Kidney (tissue), 14 donors: Measurements from ENCODE around the gene GSDME. TPM values are rescaled to one million over a fixed set of nuclear protein-coding genes. Genes with fewer than 3 reads are reported as not detected.

Experiments
- DNase-seq, 5 donors: peaks; one replicate each; pipeline ENCODE4 v3.0.0-alpha.2; 2013 to 2020
- FAIRE-seq: peaks from 2 replicates; lab custom pipeline; 2012; peaks lifted over from hg19 to GRCh38; lab: Jason Lieb, UNC
- H3K27ac ChIP-seq, 2 donors: one replicate each; pipeline ENCODE4 v1.7.0; 2013; ENCODE audit warnings: low read depth in 2 of 2, low read length in 2 of 2, inconsistent platforms in 1 of 2
- H3K27me3 ChIP-seq: one replicate; pipeline ENCODE4 v1.7.1; 2013; ENCODE audit warnings: low read length, inconsistent platforms; ENCODE audit not compliant: control insufficient read depth, insufficient read depth
- H3K36me3 ChIP-seq, 3 donors: one replicate each; pipeline versions ENCODE4 v1.7.0 to v1.7.1; 2013; ENCODE audit warnings: low read length in 3 of 3, control low read depth in 1 of 3, inconsistent platforms in 1 of 3; ENCODE audit not compliant: insufficient read depth in 3 of 3, control insufficient read depth in 2 of 3
- H3K4me1 ChIP-seq, 3 donors: one replicate each; pipeline versions ENCODE4 v1.7.0 to v1.7.1; 2013; ENCODE audit warnings: low read length in 3 of 3, inconsistent platforms in 1 of 3, low read depth in 1 of 3; ENCODE audit not compliant: control insufficient read depth in 2 of 3, insufficient read depth in 2 of 3
- H3K4me3 ChIP-seq, 3 donors: one replicate each; pipeline versions ENCODE4 v1.7.0 to v1.8.1; 2013; ENCODE audit warnings: low read length in 3 of 3, control low read depth in 1 of 3, inconsistent platforms in 1 of 3
- H3K9ac ChIP-seq, 3 donors: one replicate each; pipeline versions ENCODE4 v1.7.0 to v1.7.1; 2013; ENCODE audit warnings: low read length in 3 of 3, control low read depth in 1 of 3, inconsistent platforms in 1 of 3
- H3K9me3 ChIP-seq, 3 donors: one replicate each; pipeline versions ENCODE4 v1.7.0 to v1.7.1; 2013; ENCODE audit warnings: low read length in 3 of 3, control low read depth in 1 of 3, inconsistent platforms in 1 of 3; ENCODE audit not compliant: control insufficient read depth in 2 of 3, insufficient read depth in 1 of 3
- CTCF ChIP-seq: IDR thresholded peaks from 3 replicates; pipeline ENCODE4 v1.5.1; 2012; ENCODE audit warnings: mild to moderate bottlenecking, moderate library complexity, borderline replicate concordance; ENCODE audit not compliant: insufficient read depth; ENCODE audit errors: extremely low read depth
- intact Hi-C: fragments of 100-400 bp; cut with DNase I; formaldehyde crosslinking; loops from one replicate; pipeline ENCODE4 v1.11.1; 2022
- polyA plus RNA-seq: library from polyadenylated mRNA; stranded (reverse); fragments of 350-450 nt; fragmentation: Illumina TruSeq; extraction: RNeasy Lipid Tissue Mini Kit (QIAGEN cat#74804); gene quantifications from one replicate; pipeline ENCODE4 v1.2.3, GENCODE V29; 2014; ENCODE audit warnings: low read depth, low replicate concordance; ENCODE audit not compliant: insufficient read depth
- total RNA-seq: library from RNA; stranded (reverse); fragmentation: NEBNext Ultra II Directional; extraction: Animal tissue kit (Norgen Biotek cat#: 25700); gene quantifications from one replicate; pipeline ENCODE4 v1.2.1, GENCODE V29; 2021
- donor health status: control.
- donor health status: control.
- donor health status: control.
- donor health status: control.
- donor health status: control.
- donor health status: DM: yes; HTN: yes; CAD: no.
- donor health status: Normal renal cell carcinoma (clear cell type).

The GSDME gene
- total and polyA plus RNA-seq, 2 donors from 2014 or later: 11.7 to 16.8 TPM

DNA sequence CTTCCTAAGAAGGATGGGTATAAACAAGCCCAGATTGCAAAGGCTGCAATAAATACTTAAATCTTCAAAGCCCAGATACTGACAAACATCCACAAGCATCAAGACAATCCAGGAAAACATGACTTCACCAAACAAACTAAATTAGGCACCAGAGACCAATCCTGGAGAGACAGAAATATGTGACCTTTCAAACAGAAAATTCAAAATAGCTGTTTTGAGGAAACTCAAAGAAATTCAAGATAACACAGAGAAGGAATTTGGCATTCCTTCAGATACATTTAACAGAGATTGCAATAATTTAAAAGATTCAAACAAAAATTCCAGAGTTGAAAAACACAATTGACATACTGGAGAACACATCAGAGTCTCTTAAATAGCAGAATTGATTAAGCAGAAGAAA is 23.0 kb downstream of the GSDME start:
- no peaks in the 10 kb centered on the region for H3K27me3 ChIP-seq
- H3K36me3 ChIP-seq: no peaks in the 10 kb centered on the region
- FAIRE-seq: no peak
- H3K27ac ChIP-seq: no peak overlapping the region
- peaks cover 0 to under 1% (median 0%) of the 10 kb centered on the region in 3 donors for H3K4me1 ChIP-seq
- TF ChIP-seq CTCF: no peak
- H3K4me3 ChIP-seq: no peak overlapping the region
- DNase-seq: no peak
- no peak overlapping the region for H3K9ac ChIP-seq
- intact Hi-C loops: no loop called here
- peaks cover 0 to 6% (median 0%) of the 10 kb centered on the region in 3 donors for H3K9me3 ChIP-seq

DNA sequence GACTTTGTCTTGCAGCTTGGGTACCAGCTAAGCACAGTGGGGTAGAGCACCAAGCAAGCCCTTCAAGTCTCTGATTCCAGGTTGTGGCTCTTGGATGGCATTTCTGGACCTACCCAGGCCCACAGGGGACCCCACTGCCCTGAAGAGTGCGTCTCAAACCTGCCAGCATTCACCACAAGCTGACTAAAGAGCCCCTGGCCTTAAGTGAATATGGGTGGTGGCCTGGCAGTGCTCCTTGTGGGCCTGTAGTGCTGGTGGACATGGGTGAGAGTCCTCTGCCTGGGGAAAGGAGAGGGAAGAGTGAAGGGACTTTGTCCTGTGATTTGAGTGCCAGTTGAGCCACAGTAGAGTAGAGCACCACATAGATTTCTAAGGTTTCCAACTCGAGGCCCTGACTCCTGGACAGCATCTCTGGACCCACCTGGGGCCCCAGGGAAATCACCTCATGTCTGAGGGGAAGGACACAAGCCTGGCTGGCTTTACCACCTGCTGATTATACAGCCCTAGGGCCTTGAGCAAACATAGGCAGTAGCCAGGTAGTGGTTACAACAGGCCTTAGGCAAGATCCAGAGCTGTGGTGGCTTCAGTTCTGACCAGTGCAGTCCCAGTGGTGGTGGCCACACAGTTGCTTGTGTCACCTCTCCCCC is 23.7 kb downstream of the GSDME start:
- Histone ChIP-seq H3K9me3 (peaks cover 0 to 1% (median 0%) of the 10 kb centered on the region in 3 donors), H3K27ac (no peak overlapping the region), H3K4me3 (no peak overlapping the region), H3K9ac (no peak overlapping the region), H3K27me3 (no peaks in the 10 kb centered on the region), H3K4me1 (peaks cover 0 to 2% (median 0%) of the 10 kb centered on the region in 3 donors), H3K36me3 (no peaks in the 10 kb centered on the region)
- TF ChIP-seq CTCF: no peak
- FAIRE-seq (no peak), DNase-seq (no peak)
- intact Hi-C loops: no loop called here

DNA sequence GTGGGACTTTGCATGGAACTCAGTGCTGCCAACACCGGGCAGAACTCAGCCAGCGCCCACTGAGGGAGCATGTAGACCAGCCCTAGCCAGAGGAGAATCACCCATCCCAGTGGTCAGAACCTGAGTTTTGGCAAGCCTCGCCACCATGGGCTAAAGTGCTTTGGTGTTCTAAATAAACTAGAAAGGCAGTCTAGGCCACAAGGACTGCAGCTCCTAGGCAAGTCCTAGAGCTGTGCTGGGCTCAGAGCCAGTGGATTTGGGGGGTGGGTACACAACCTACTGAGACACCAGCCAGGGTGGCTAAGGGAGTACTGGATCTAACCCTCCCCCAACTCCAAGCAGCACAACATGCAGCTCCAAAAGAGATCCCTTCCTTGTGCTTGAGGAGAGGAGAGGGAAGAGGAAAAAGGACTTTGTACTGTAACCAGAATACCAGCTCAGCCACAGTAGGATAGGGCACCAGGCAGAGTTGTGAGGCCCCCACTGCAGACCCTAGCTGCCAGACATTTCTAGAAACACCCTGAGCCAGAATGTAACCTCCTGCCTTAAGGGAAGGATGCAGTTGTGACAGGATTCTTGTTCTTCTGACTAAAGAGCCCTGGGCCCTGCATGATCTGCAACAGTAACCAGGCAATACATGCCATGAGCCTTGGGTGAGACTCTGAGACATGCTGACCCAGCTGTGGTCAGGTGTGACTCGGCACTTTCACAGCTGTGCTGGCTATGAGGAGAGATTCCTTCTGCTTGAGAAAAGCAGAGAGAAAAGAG is 24.4 kb downstream of the GSDME start:
- DNase-seq: no peak
- H3K36me3 ChIP-seq: no peaks in the 10 kb centered on the region
- peaks cover 0 to 2% (median 0%) of the 10 kb centered on the region in 3 donors for H3K4me1 ChIP-seq
- no peak overlapping the region for H3K9ac ChIP-seq
- no peaks in the 10 kb centered on the region for H3K9me3 ChIP-seq
- H3K27me3 ChIP-seq: no peaks in the 10 kb centered on the region
- H3K4me3 ChIP-seq: no peak overlapping the region
- H3K27ac ChIP-seq: no peak overlapping the region
- no peak for FAIRE-seq
- no peak for TF ChIP-seq CTCF
- intact Hi-C loops: no loop called here
